ENCODE measurements around the gene HPX. TPM values are rescaled to one million over a fixed set of nuclear protein-coding genes. Genes with fewer than 3 reads are reported as not detected.

HPX gene
- total and polyA plus RNA-seq, 2 of the 4 experiments (the other 2 are of a cell fraction): 0.36 to 1.4 TPM

DNA sequence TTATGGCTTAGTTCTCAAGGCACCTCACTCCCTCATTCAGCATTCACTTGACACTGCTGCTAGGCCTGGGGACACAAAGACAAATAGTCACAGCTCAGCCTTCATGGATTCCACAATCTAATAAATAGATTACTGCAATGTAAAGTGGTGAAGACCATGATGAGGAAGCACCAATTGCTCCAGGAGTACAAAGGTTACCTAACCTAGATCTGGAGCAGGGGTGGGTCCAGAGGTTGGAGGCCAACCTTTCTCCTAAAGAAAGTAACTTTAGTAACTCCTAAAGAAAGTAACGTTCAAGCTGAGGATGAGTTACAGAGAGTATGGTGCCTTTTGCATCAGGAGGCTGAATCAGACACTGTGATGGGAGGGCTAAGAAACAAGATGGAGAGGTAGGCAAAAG, 28.8 kb upstream of the HPX start:
- 100% methylated on average over 1 of the region's 1 CpG; no CpG with 5 or more reads in 1 of the 2 experiments for WGBS, 2 experiments (ENCODE audit: extremely low coverage in 2 of 2, insufficient read length in 1 of 2)
- ATAC-seq (ENCODE audit: low read depth) (no peak), DNase-seq (no peak)
- Histone ChIP-seq H4K91ac (ENCODE audit: insufficient read depth, low read depth, low read length) (peak overlapping the region; percentile 72), H3K27ac (ENCODE audit: insufficient read depth, low read length) (no peak overlapping the region), H2BK20ac (ENCODE audit: low read depth, low read length) (no peak overlapping the region), H2BK15ac (ENCODE audit: low read depth, low read length) (0 out of 3 replicates have a peak overlapping the region, but pooled peaks have one; percentile 38), H3K36me3 (ENCODE audit: control insufficient read depth, insufficient read depth, low read length) (peaks cover 5% of the 10 kb centered on the region), H4K5ac (ENCODE audit: low read depth, low read length) (peak overlapping the region; percentile 23; the same call in 1 of the 2 replicates), H2AK5ac (ENCODE audit: low read depth, low read length) (peak overlapping the region; percentile 67; the same call in 1 of the 2 replicates), H4K8ac (ENCODE audit: low read depth in 2 of 2, low read length in 2 of 2) (peak overlapping the region; percentile 90 to 91), H3K9me3 (ENCODE audit: control insufficient read depth, insufficient read depth, low read length) (no peaks in the 10 kb centered on the region), H3K4me1 (ENCODE audit: control insufficient read depth, insufficient read depth, low read length) (peaks cover 5% of the 10 kb centered on the region), H2BK5ac (ENCODE audit: low read depth, low read length, poor library complexity, severe bottlenecking) (peak overlapping the region; percentile 62), H3K9ac (ENCODE audit: low read depth, low read length) (0 out of 2 replicates have a peak overlapping the region, but pooled peaks have one; percentile 50), H3K23ac (ENCODE audit: low read depth, low read length) (peak overlapping the region; percentile 58; the same call in 1 of the 2 replicates), H3K18ac (ENCODE audit: low read depth, low read length) (peak overlapping the region; percentile 36; the same call in 1 of the 2 replicates), H3K9me1 (ENCODE audit: insufficient read depth, low read length) (peaks cover 17% of the 10 kb centered on the region), H3K14ac (replicated peaks; ENCODE audit: low read depth, low read length) (peak overlapping the region; percentile 90), H2AK9ac (replicated peaks; ENCODE audit: low read depth, low read length, poor library complexity) (no peak overlapping the region), H3K79me1 (ENCODE audit: low read depth in 1 of 2, low read length in 2 of 2) (peaks cover 36 to 80% of the 10 kb centered on the region in 2 experiments), H3K27me3 (ENCODE audit: control insufficient read depth, insufficient read depth, low read length) (no peaks in the 10 kb centered on the region), H2AFZ (replicated peaks; ENCODE audit: low read length, poor library complexity) (no peak overlapping the region), H3K56ac (ENCODE audit: extremely low read depth, insufficient read depth, low read length) (no peak overlapping the region), H3K4ac (ENCODE audit: low read depth, low read length) (peak overlapping the region; percentile 60; the same call in 1 of the 2 replicates), H2BK120ac (ENCODE audit: low read depth, low read length) (no peak overlapping the region), H4K20me1 (ENCODE audit: insufficient read depth, low read length) (peaks cover 6% of the 10 kb centered on the region; the same call in 1 of the 2 replicates), H3K4me2 (ENCODE audit: low read depth, low read length) (no peak overlapping the region), H3K4me3 (ENCODE audit: insufficient read depth, low read depth, low read length) (no peak overlapping the region)
- TF ChIP-seq CHD1 (IDR thresholded peaks at IDR 0.05; ENCODE audit: low read depth, low read length) (no peak), RFX5 (IDR thresholded peaks at IDR 0.05; ENCODE audit: low read depth, low read length) (no peak), SMC3 (IDR thresholded peaks at IDR 0.05; ENCODE audit: low read depth, low read length) (no peak), BHLHE40 (IDR thresholded peaks at IDR 0.05; ENCODE audit: low read depth, low read length) (no peak), RAD21 (IDR thresholded peaks at IDR 0.05; ENCODE audit: low read length) (no peak), NFE2L2 (IDR thresholded peaks at IDR 0.05; ENCODE audit: low read depth, low read length) (no peak), MXI1 (IDR thresholded peaks at IDR 0.05; ENCODE audit: borderline replicate concordance, low read depth, low read length) (no peak), MAFK (IDR thresholded peaks at IDR 0.05; ENCODE audit: low read depth, low read length) (no peak), USF2 (IDR thresholded peaks at IDR 0.05; ENCODE audit: low read depth, low read length) (no peak), RCOR1 (IDR thresholded peaks at IDR 0.05; ENCODE audit: insufficient replicate concordance, low read length) (no peak), CEBPB (IDR thresholded peaks at IDR 0.05; ENCODE audit: low read depth, low read length) (no peak), FOS (IDR thresholded peaks at IDR 0.05; ENCODE audit: low read depth, low read length) (no peak), MAZ (IDR thresholded peaks at IDR 0.05; ENCODE audit: borderline replicate concordance, low read depth, low read length) (no peak)
- TF ChIP-seq, protein P1, sequence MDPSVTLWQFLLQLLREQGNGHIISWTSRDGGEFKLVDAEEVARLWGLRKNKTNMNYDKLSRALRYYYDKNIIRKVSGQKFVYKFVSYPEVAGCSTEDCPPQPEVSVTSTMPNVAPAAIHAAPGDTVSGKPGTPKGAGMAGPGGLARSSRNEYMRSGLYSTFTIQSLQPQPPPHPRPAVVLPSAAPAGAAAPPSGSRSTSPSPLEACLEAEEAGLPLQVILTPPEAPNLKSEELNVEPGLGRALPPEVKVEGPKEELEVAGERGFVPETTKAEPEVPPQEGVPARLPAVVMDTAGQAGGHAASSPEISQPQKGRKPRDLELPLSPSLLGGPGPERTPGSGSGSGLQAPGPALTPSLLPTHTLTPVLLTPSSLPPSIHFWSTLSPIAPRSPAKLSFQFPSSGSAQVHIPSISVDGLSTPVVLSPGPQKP (IDR thresholded peaks at IDR 0.05; ENCODE audit: borderline replicate concordance, low read depth, low read length): no peak
- TF ChIP-seq, protein P2, sequence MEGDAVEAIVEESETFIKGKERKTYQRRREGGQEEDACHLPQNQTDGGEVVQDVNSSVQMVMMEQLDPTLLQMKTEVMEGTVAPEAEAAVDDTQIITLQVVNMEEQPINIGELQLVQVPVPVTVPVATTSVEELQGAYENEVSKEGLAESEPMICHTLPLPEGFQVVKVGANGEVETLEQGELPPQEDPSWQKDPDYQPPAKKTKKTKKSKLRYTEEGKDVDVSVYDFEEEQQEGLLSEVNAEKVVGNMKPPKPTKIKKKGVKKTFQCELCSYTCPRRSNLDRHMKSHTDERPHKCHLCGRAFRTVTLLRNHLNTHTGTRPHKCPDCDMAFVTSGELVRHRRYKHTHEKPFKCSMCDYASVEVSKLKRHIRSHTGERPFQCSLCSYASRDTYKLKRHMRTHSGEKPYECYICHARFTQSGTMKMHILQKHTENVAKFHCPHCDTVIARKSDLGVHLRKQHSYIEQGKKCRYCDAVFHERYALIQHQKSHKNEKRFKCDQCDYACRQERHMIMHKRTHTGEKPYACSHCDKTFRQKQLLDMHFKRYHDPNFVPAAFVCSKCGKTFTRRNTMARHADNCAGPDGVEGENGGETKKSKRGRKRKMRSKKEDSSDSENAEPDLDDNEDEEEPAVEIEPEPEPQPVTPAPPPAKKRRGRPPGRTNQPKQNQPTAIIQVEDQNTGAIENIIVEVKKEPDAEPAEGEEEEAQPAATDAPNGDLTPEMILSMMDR (conservative IDR thresholded peaks at IDR 0.05; ENCODE audit: low read depth, low read length): no peak
- in situ Hi-C loops (cut with MboI; ENCODE audit: low sequenced_read_pairs): no loop called here
- no TSS peak for BruUV-seq (replicated peaks)
- intact Hi-C loops (cut with micrococcal nuclease): no loop called here
- CTCF ChIA-PET: interaction anchor here (0.9 kb wide), 1 partner anchor 90 kb away, joined by 4 read pairs; no protein-coding TSS in a partner anchor
- POLR2A ChIA-PET (ENCODE audit: unreplicated experiment): no interaction called here
- dilution Hi-C loops (cut with HindIII; ENCODE audit: low sequenced_read_pairs, unreplicated experiment): no loop called here
